GM23338 (cell line): ENCODE data around the gene DDX39A. TPM values are rescaled to one million over a fixed set of nuclear protein-coding genes. Genes with fewer than 3 reads are reported as not detected.
A peak's percentile ranks its signal among the peaks of the same experiment; 100 is the strongest.

ENCODE experiments used
- ATAC-seq: fragments of 200-7000 bp; cut with Tn5 transposase; 3 replicates; pipeline ENCODE4 v1.9.1; 2020
- DNase-seq: peaks from one replicate; pipeline ENCODE4 v3.0.0-alpha.2; 2015; ENCODE audit warnings: low spot score
- H2AFZ ChIP-seq: fragments of 200-600 bp; sonication (generic); 2 replicates; pipeline ENCODE4 v1.8.0; 2016; ENCODE audit warnings: antibody characterized with exemption, mild to moderate bottlenecking, moderate library complexity
- H3F3A ChIP-seq: fragments of 200-600 bp; sonication (generic); replicated peaks from 2 replicates; pipeline ENCODE4 v1.8.0; 2017; ENCODE audit warnings: antibody characterized with exemption, mixed run types, low read depth
- H3K27ac ChIP-seq: fragments of 200-600 bp; sonication (generic); 2 replicates; pipeline ENCODE4 v1.6.1; 2016; ENCODE audit warnings: low read depth
- H3K27me3 ChIP-seq: fragments of 200-600 bp; sonication (generic); 2 replicates; pipeline ENCODE4 v1.8.0; 2016; ENCODE audit warnings: mild to moderate bottlenecking, mixed run types, moderate library complexity; ENCODE audit not compliant: insufficient read depth
- H3K36me3 ChIP-seq: fragments of 200-600 bp; sonication (generic); 2 replicates; pipeline ENCODE4 v1.8.0; 2016; ENCODE audit warnings: mild to moderate bottlenecking; ENCODE audit not compliant: insufficient read depth
- H3K4me1 ChIP-seq: fragments of 200-600 bp; sonication (generic); 2 replicates; pipeline ENCODE4 v1.8.0; 2016; ENCODE audit warnings: mild to moderate bottlenecking, moderate library complexity; ENCODE audit not compliant: insufficient read depth
- H3K4me2 ChIP-seq: fragments of 200-600 bp; sonication (generic); 2 replicates; pipeline ENCODE4 v1.7.1; 2017; ENCODE audit warnings: mixed run types
- H3K4me3 ChIP-seq: fragments of 200-600 bp; sonication (generic); 2 replicates; pipeline ENCODE4 v1.6.1; 2016; ENCODE audit warnings: mixed run types
- H3K79me2 ChIP-seq: fragments of 200-600 bp; sonication (generic); replicated peaks from 2 replicates; pipeline ENCODE4 v1.8.0; 2017; ENCODE audit warnings: mild to moderate bottlenecking; ENCODE audit not compliant: insufficient read depth
- H3K9me2 ChIP-seq: fragments of 200-600 bp; sonication (generic); 2 replicates; pipeline ENCODE4 v1.8.0; 2017; ENCODE audit not compliant: insufficient read depth
- H4K20me1 ChIP-seq: fragments of 200-600 bp; sonication (generic); replicated peaks from 2 replicates; pipeline ENCODE4 v1.8.0; 2017; ENCODE audit warnings: mild to moderate bottlenecking; ENCODE audit not compliant: insufficient read depth
- H3K27ac Mint-ChIP-seq: 2 replicates; pipeline ENCODE4 v1.8.0; 2020; ENCODE audit warnings: inconsistent platforms, mild to moderate bottlenecking, moderate library complexity, mixed read lengths
- H3K27me3 Mint-ChIP-seq: 3 replicates; pipeline ENCODE4 v1.8.0; 2022; ENCODE audit warnings: low read depth, mild to moderate bottlenecking, moderate library complexity, mixed read lengths, inconsistent platforms; ENCODE audit not compliant: insufficient read depth, poor library complexity
- H3K36me3 Mint-ChIP-seq: 3 replicates; pipeline ENCODE4 v1.8.0; 2021; ENCODE audit warnings: low read depth, mild to moderate bottlenecking, inconsistent platforms, moderate library complexity, mixed read lengths
- H3K4me1 Mint-ChIP-seq: 3 replicates; pipeline ENCODE4 v1.8.0; 2020; ENCODE audit warnings: mild to moderate bottlenecking, inconsistent platforms, mixed read lengths
- H3K4me3 Mint-ChIP-seq: 3 replicates; pipeline ENCODE4 v1.8.0; 2021; ENCODE audit warnings: moderate library complexity, mild to moderate bottlenecking, inconsistent platforms, mixed read lengths
- H3K9me3 Mint-ChIP-seq: 3 replicates; pipeline ENCODE4 v1.8.0; 2020; ENCODE audit warnings: moderate library complexity, mild to moderate bottlenecking, inconsistent platforms, mixed read lengths
- CREB1 ChIP-seq: fragments of 250-450 bp; sonication (Bioruptor Pico); IDR thresholded peaks from 2 replicates; pipeline ENCODE4 v1.5.0; 2020; ENCODE audit warnings: low read depth, mild to moderate bottlenecking, moderate library complexity
- ETS1 ChIP-seq: IDR thresholded peaks from 2 replicates; pipeline ENCODE4 v1.6.1; 2016; ENCODE audit warnings: antibody characterized with exemption
- EZH2 ChIP-seq: fragments of 200-600 bp; sonication (generic); IDR thresholded peaks from one replicate; pipeline ENCODE4 v1.8.0; 2017; ENCODE audit warnings: antibody characterized with exemption, mild to moderate bottlenecking, low read depth; ENCODE audit not compliant: unreplicated experiment
- EZH2phosphoT487 ChIP-seq: fragments of 200-600 bp; sonication (generic); IDR thresholded peaks from one replicate; pipeline ENCODE4 v1.8.1; 2018; ENCODE audit warnings: antibody characterized with exemption; ENCODE audit not compliant: unreplicated experiment
- JUNB ChIP-seq: IDR thresholded peaks from one replicate; pipeline ENCODE4 v1.6.1; 2016; ENCODE audit warnings: antibody characterized with exemption; ENCODE audit not compliant: unreplicated experiment
- POLR2AphosphoS5 ChIP-seq: IDR thresholded peaks from 2 replicates; pipeline ENCODE4 v1.6.1; 2016; ENCODE audit warnings: antibody characterized with exemption, low read depth
- polyA plus RNA-seq: library from polyadenylated mRNA; unstranded; fragments of >200 nt; fragmentation: Nextera tagmentation; extraction: Ambion mirVana; gene quantifications from 2 replicates; pipeline ENCODE4 v1.2.1, GENCODE V29; 2016
- total RNA-seq: library from RNA; depleted of rRNA; stranded (reverse); fragments of >200 nt; shearing (Covaris generic); gene quantifications from 2 replicates; pipeline ENCODE4 v1.2.3, GENCODE V29; 2014

Gene DDX39A
- total and polyA plus RNA-seq, 2 experiments from 2014 or later = 195 to 196 TPM

GRCh38 chr19:14432791-14433553 lies 13.8 kb upstream of the DDX39A start, which contains the start of gene PKN1:
Gene PKN1 (plus strand): TSS chr19:14433306. CDS start chr19:14433522, 216 bp downstream.
- Mint-ChIP-seq H3K4me1 (peaks cover 8% of the 10 kb centered on the region; the same call in 2 of the 3 replicates), H3K9me3 (0 out of 3 replicates have a peak, but pooled peaks cover 4% of the 10 kb centered on the region), H3K36me3 (no peaks in the 10 kb centered on the region; the same call in 1 of the 3 replicates), H3K27me3 (peaks cover 20% of the 10 kb centered on the region), H3K4me3 (peak within 1 kb of the TSS; percentile 76), H3K27ac (no peak within 1 kb of the TSS)
- Histone ChIP-seq H3K79me2 (peaks cover 40% of the 10 kb centered on the region), H4K20me1 (peaks cover 6% of the 10 kb centered on the region), H3K4me3 (peak within 1 kb of the TSS; percentile 76), H2AFZ (peak within 1 kb of the TSS; percentile 94), H3K4me2 (peak within 1 kb of the TSS; percentile 84), H3K36me3 (no peaks in the 10 kb centered on the region), H3F3A (peaks cover 12% of the 10 kb centered on the region; the same call in 1 of the 2 replicates), H3K9me2 (no peaks in the 10 kb centered on the region), H3K4me1 (peaks cover 12% of the 10 kb centered on the region; the same call in 1 of the 2 replicates), H3K27ac (no peak within 1 kb of the TSS), H3K27me3 (no peaks in the 10 kb centered on the region; the same call in 1 of the 2 replicates)
- peak; percentile 88 for DNase-seq
- no peak for TF ChIP-seq EZH2phosphoT487
- TF ChIP-seq POLR2AphosphoS5 = peak; percentile 74
- peak; percentile 64 for ATAC-seq

GRCh38 chr19:14430712-14431111 lies 11.6 kb upstream of the DDX39A start:
- Histone ChIP-seq H3F3A (peaks cover 16% of the 10 kb centered on the region; the same call in 1 of the 2 replicates), H3K27me3 (no peaks in the 10 kb centered on the region; the same call in 1 of the 2 replicates), H3K4me1 (peaks cover 12% of the 10 kb centered on the region; the same call in 1 of the 2 replicates), H3K4me2 (no peak overlapping the region), H3K4me3 (no peak overlapping the region), H3K27ac (no peak overlapping the region), H2AFZ (no peak overlapping the region), H3K36me3 (no peaks in the 10 kb centered on the region), H4K20me1 (no peaks in the 10 kb centered on the region), H3K9me2 (no peaks in the 10 kb centered on the region), H3K79me2 (peaks cover 19% of the 10 kb centered on the region)
- Mint-ChIP-seq H3K4me3 (no peak overlapping the region), H3K4me1 (peaks cover 9% of the 10 kb centered on the region; the same call in 2 of the 3 replicates), H3K9me3 (0 out of 3 replicates have a peak, but pooled peaks cover 4% of the 10 kb centered on the region), H3K27me3 (peaks cover 16% of the 10 kb centered on the region), H3K27ac (no peak overlapping the region), H3K36me3 (no peaks in the 10 kb centered on the region; the same call in 2 of the 3 replicates)
- DNase-seq = no peak
- no peak for TF ChIP-seq EZH2
- ATAC-seq = no peak

- peaks cover 12% of the 10 kb centered on the region for H3K27me3 Mint-ChIP-seq
- Histone ChIP-seq H3K4me1 (peaks cover 5% of the 10 kb centered on the region; the same call in 1 of the 2 replicates), H3K27me3 (no peaks in the 10 kb centered on the region; the same call in 1 of the 2 replicates), H4K20me1 (no peaks in the 10 kb centered on the region), H3K79me2 (peaks cover 1% of the 10 kb centered on the region; the same call in 1 of the 2 replicates), H3F3A (peaks cover 14% of the 10 kb centered on the region; the same call in 1 of the 2 replicates), H2AFZ (no peak overlapping the region), H3K36me3 (no peaks in the 10 kb centered on the region), H3K9me2 (no peaks in the 10 kb centered on the region), H3K4me3 (no peak overlapping the region), H3K27ac (no peak overlapping the region), H3K4me2 (no peak overlapping the region)
- H3K27ac Mint-ChIP-seq = no peak overlapping the region
- peaks cover 4% of the 10 kb centered on the region; the same call in 2 of the 3 replicates for H3K4me1 Mint-ChIP-seq
- H3K9me3 Mint-ChIP-seq = 0 out of 3 replicates have a peak, but pooled peaks cover 4% of the 10 kb centered on the region
- no peak for TF ChIP-seq JUNB
- no peak for TF ChIP-seq ETS1
- TF ChIP-seq CREB1 = no peak
- no peaks in the 10 kb centered on the region; the same call in 2 of the 3 replicates for H3K36me3 Mint-ChIP-seq
- ATAC-seq (no peak), DNase-seq (no peak)
- H3K4me3 Mint-ChIP-seq = no peak overlapping the region
Observed at GRCh38 chr19:14428882-14429416, 9.8 kb upstream of the DDX39A start.
